NOMO-1 (cell line): ENCODE results near the gene FCHO1.

Source experiments
- DNase-seq, 2 experiments: peaks; one replicate each; lab custom pipeline; 2025; ENCODE audit not compliant: unreplicated experiment in 2 of 2; lab: John Stamatoyannopoulos, UW

The FCHO1 gene

GRCh38 chr19:17727843-17728242 is 23.4 kb upstream of the FCHO1 start:
- no peak for DNase-seq

GRCh38 chr19:17733127-17733526 is 18.1 kb upstream of the FCHO1 start:
- DNase-seq: no peak

GRCh38 chr19:17734146-17734545 is 17.1 kb upstream of the FCHO1 start:
- no peak for DNase-seq

GRCh38 chr19:17735410-17735809 is 15.9 kb upstream of the FCHO1 start:
- DNase-seq: no peak

DNA sequence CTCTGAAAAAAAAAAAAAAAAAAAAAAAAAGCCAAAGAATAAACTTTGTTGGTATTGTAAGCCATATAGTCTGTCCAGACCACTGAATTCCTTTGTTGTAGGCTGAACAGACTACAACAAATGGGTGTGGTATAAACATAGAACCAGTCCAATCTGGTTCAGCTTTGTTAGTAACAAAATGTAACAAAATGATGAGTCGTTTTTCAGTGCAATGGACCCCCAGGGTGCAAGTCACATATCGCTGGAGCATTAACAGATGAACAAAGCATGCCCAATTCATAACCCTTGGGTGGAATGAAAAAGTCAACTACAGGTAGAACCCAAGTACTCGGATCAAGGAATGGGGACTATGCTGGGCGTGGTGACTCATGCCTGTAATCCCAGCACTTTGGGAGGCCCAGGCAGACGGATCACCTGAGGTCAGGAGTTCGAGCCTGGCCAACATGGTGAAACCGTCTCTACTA is 13.6 kb upstream of the FCHO1 start:
- no peak for DNase-seq

GRCh38 chr19:17739121-17739875 is 12.0 kb upstream of the FCHO1 start:
- no peak for DNase-seq

- DNase-seq: no peak
These were observed 9.8 kb upstream of the FCHO1 start for GRCh38 chr19:17741456-17741855.

DNA sequence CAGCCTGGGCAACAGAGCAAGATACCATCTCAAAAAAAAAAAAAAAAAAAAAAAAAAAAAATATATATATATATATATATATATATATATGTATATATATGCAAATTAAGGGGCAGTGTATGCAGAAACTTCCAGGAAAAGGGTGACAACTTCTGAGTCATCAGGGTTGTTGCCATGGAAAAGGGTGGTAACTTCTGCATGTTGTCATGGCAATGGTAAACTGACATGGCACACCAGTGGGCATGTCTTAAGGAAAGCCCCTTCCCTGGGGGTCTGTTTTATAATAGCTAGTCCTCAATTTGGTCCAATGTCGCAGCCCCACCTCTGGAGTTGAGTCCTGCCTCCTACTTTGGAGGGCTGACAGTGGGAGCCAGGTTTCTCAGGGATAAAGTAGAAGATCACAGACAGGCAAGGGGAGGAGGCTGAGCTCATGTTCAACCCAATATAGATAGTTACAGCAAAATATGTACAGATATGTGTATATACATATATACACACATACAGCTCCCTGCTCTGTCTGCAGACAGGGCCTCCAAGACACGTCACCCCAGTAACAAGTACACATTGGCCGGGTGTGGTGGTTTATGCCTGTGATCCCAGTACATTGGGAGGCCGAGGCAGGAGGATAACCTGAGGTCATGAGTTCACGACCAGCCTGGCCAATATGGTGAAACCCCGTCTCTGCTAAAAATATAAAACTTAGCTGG is 7.2 kb upstream of the FCHO1 start:
- DNase-seq: no peak

DNA sequence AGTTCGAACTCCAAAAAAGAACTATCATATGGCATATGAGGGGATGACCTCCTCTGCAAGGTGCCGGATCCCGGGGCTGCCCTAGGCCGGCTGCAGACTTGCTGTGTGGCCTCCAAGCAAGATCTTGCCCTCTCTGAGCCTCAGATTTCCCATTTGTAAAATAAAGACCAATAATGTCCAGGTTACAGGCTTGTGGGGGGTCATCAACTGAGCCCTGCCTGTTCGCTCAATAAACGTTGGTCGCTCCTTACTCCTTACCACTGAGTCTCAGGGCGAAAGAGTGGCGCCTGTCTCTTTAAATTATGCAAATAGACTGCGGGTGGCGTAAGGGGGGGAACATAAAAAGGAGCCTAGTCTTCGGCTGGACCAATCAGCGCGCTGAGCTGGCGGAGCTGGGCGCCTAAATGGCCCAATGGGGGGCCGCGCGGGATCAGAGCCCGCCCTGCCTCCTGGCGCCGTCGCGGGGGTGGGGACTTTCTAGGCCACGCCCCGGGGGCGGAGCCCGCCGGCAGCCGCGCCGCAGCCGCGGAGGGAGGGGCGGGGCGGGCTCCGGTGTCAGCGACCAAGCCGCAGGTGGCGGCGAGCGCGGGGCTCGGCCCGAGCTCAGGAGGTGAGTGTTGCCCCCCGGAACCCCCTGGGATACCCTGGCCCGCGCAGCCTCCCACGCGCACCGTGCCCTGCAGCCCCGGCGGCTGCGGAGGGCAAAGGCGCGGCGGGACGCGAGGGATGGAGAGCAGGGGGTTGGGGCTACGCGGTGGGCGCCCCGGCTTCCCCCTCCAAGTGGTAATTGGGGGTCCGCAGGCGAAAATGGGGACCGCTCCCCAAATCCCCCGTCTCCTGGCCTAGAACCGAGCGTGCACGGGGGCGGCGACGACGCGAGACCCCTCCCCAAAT is 3.8 kb upstream of the FCHO1 start:
- peak; percentile 94 to 97 for DNase-seq

GRCh38 chr19:17748884-17749638 is 2.2 kb upstream of the FCHO1 start:
- DNase-seq: no peak

DNA sequence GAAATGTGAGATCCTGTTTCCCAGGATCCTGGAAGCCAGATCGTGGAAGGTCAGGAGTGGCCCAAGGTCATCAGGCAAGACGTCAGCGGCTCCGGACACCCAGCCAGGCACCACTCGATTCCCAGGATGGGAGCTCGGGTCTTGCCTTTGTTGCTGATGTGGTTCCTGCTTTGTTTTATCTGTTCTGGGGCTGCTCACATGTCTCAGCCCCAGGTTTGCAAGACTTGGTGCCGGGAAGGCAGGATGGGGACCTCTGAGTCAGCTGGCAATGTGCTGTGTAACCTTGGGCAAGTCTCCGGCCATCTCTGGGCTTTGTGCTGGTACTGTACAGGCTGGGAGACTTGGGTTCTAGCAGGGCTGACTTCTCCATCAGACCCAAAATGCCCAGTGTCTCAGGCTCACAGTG is 1.4 kb upstream of the FCHO1 start:
- DNase-seq: no peak

DNA sequence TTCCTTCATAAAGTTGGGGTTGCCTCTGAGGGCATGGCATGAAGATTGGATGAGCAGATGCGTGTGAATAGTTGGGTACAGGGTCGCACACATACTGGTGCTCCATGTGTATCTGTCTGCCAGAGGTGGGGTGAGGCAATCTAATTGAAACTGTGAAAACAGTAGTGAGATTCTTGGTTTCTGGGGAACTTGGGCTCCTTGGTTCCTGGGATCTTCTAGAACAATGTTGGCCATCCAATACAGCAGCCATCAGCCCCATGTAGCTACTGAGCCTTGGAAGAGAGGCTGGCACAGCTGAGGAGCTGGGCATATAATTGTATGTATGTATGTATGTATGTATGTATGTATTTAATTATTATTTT is 616 bp downstream of the FCHO1 start:
- DNase-seq: peak; percentile 44 to 45

- DNase-seq: no peak
These were observed 1.8 kb downstream of the FCHO1 start for GRCh38 chr19:17752865-17753639.

DNA sequence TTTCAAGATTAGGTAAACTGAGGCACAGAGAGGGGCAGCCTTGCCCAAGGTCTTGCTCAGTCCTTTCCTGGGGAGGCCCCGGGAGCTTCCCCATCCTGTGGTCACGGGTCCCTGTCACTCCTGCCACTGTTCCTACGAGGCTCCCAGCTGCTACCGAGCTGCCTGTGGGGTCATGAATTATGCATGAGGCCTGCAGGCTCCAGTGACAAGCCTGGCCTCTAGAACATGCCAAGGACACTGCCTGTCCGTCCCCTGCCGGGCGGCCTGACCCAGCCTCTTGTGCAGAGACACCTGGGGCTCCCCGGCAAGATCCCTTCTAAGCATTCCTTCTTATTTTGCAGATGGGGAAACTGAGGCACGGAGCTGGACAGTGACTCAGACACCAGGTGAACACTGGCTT is 2.7 kb downstream of the FCHO1 start:
- no peak for DNase-seq

DNA sequence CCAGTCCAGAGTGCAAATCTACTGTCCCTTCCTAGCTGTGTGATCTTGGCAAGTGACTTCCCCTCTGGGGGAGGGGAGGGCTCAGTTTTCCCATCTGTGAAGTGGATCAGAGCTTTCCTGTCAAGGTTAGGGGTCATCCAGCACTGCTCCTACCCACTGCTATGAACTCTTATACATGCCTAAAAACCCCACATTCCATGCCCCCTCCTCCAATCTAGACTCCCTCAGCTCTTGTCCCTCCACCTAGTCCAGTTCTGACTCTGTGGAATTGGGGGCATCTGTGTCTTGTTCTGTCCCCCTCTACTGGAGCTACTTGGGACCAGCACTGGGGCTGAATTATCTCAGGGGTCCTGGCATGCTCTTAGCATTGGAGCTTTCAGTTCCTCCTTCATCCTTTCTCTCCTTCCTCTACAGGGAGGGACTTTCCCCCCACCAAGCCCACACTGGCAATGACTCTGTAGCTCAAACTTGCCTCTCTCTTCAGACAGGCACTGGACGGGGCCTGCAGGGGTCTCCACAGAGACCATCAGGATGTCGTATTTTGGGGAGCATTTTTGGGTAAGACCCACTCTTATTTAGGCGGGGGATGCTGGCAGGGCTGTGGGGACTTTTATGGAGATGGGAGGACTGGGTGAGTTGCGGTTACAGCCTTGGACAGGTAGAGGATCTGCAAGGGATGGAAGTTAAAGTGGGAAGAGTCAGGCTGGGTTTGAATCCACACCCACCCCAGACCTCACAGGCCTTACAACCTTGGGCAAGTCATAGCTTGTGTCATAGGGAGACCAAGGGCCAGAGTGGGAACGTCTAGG is 3.6 kb downstream of the FCHO1 start:
- DNase-seq: peak in 1 of 2 experiments; percentile 56

- DNase-seq: no peak
These were observed 4.2 kb downstream of the FCHO1 start for GRCh38 chr19:17755443-17755890.

DNA sequence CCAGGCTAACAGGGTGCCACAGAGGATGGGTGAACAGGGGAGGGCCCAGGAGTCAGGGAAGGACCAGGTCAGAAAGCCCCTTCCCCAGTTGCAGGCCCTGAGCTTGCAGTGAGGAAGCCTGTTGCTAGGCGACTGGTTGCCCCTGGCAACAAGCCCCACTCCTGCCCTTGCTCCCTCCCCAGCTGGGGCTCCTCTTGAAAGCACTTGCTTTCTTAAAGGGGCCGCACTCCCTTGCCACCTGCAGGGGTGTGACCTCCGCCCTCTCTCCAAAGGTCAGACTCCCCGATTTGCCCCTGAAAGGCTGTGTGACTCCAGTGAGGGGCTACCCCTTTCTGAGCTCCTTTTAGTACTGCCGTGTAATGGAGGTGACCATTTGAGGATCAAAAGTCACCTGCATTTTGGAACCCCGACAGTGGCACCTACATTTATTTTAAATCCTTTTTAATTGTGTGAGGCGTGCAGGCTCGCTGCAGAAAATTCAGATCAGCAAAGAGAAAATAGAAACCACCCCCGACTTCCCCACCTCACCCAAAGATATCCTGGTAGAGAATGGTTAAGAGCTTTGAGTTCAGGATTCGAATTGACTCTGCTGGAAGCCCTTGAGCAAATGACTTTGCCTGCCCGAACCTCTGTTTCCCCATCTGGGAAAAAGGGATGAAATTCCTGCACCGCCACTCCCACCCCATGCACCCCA is 4.8 kb downstream of the FCHO1 start:
- DNase-seq: no peak

DNA sequence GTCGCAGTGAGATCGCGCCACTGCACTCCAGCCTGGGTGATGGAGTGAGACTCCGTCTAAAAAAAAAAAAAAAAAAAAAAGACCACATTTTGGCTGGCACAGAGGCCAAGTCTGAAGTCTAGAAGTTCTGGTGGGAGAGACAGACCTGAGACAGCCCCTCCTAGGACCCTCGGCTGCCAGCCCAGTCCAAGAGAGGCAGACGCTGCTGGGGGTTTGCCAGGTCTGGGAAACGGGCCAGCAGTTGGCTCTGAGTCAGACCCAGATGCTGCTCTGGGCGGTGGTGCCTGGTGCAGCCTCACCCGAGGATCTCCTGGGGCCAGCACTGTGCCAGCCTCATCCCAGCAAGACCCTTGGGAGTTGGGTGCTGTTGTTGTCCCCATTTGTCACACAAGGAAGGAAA is 5.8 kb downstream of the FCHO1 start:
- no peak for DNase-seq
